ENCODE data around the gene CRYBB1.

CRYBB1 gene

DNA sequence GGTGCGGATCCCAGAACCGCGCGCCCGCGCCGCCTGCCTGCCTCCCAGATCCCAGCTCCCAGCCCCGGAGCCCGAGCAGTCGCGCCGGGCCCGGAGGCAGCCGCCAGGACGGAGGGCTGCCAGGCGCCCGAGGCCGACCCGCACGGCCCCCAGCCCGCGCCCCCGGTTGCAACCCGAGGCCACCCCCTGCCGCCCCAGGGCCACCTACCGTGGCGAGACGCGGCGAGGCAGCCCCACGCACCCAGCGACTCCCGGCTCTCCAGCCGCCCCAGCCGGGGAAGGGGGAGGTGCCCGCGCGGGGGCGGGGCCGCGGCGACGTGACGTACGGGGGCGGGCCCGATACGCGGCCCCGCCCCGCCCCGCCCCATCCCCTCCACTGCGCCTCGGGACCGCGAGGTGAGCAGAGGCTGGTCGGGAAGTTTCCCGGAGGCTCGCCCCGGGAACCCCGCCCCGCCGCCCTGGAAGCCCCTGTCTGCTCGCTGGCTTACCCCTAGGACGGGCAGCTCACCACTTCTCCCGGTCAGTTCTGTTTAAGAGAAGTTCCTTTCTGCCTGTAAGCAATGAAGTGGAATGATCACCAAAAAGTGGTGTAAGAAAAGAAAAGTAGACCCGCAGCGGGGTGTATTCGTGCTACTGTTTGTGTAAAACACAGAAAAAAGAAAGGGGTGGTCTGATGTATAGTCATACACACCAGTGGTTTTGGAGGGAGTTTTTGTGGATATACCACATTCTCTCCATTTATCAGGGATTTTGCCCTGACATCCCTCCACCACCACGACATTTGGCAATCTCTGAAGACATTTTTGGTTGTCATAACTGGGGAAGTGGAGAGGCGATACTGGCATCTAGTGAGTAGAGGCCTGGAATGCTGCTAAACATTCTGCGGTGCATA is 27.7 kb downstream of the CRYBB1 start, which contains the start of gene TPST2:
TSS of gene TPST2 (minus strand) at position 288 of the 892 bp plus-strand sequence. CDS start 48,502 bp downstream, outside the sequence.
- H3K36me3 ChIP-seq (ENCODE audit: control insufficient read depth, insufficient read depth, low read length), result no peaks in the 10 kb centered on the region

DNA sequence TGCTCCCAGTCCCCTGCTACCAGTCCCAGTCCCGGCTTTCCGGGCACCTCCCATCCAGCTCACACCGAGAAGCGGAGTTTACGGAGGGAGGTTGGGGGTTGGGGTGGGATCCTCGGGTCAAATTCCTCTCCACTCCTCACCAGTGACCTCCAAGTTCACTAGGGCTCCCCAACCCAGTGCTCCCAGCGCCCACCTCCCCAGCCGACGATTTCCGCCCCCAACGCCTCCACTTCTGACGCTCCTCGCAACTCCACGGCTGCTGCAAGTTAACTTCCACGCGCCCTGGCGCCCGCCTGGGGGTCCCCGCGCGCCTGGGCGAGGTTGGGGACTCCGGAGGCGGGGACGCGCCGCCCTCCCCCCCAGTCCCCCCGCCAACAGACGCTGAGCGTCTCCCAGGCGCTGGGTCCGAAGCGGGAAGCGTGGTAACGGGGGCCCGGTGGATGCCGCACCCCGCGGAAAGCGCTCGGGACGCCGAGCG is 28.4 kb downstream of the CRYBB1 start:
- Histone ChIP-seq H3K36me3 (ENCODE audit: control insufficient read depth, insufficient read depth, low read length) (no peaks in the 10 kb centered on the region), H3K4me3 (ENCODE audit: insufficient read depth, low read depth, low read length) (peak overlapping the region; percentile 53), H3K4me1 (ENCODE audit: control insufficient read depth, insufficient read depth, low read length) (no peaks in the 10 kb centered on the region), H3K27me3 (ENCODE audit: control insufficient read depth, insufficient read depth, low read length, poor library complexity, severe bottlenecking) (peaks cover 7% of the 10 kb centered on the region), H3K9me3 (ENCODE audit: control insufficient read depth, low read length) (no peaks in the 10 kb centered on the region), H3K27ac (ENCODE audit: insufficient read depth, low read depth, low read length, poor library complexity, severe bottlenecking) (no peak overlapping the region)
- WGBS, 2 experiments, result 0% methylated on average over 41 to 44 of the region's 44 CpGs

More for the DNA sequence above, 27.7 kb downstream of the CRYBB1 start, which contains the start of gene TPST2:
- WGBS, 2 experiments, result 7 to 8% methylated on average over 72 of the region's 72 CpGs
- Histone ChIP-seq H3K4me3 (ENCODE audit: insufficient read depth, low read depth, low read length) (peak within 1 kb of the TSS; percentile 53), H3K4me1 (ENCODE audit: control insufficient read depth, insufficient read depth, low read length) (no peaks in the 10 kb centered on the region), H3K27ac (ENCODE audit: insufficient read depth, low read depth, low read length, poor library complexity, severe bottlenecking) (no peak within 1 kb of the TSS), H3K9me3 (ENCODE audit: control insufficient read depth, low read length) (no peaks in the 10 kb centered on the region), H3K27me3 (ENCODE audit: control insufficient read depth, insufficient read depth, low read length, poor library complexity, severe bottlenecking) (peaks cover 7% of the 10 kb centered on the region)

DNA sequence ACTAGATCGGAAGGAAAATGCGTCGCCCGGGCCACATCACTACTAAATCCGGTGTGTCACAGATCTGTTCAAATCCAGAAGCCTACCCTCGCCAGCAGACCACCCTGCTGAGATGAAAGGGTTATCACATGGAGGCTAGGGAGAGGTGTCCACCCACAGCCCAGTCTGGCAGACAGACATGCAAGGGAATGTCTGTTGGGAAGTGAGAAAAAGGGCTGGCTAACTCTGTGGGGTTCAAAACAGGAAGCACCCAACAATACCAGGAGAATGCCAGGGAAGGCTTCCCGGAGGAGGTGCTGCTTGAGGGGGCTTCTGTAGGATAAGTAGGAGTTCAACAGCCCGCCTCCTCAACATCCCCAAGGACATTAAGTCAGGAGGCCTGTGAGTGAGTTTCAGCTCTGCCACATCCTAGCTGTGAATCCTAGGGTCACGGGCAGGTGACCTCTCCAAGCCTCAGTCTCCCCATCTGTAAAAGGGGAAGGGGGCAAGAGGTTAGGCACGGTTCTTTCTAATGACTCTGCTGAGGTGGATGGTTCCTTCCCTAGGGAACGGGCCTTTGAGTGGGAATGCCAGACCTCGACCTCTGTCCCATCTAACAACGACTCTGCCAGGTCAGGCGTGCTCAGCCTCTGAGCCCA is 29.0 kb downstream of the CRYBB1 start:
- Histone ChIP-seq H3K9me3 (ENCODE audit: control insufficient read depth, low read length) (no peaks in the 10 kb centered on the region), H3K4me3 (ENCODE audit: insufficient read depth, low read depth, low read length) (peak overlapping the region; percentile 53), H3K27ac (ENCODE audit: insufficient read depth, low read depth, low read length, poor library complexity, severe bottlenecking) (no peak overlapping the region), H3K4me1 (ENCODE audit: control insufficient read depth, insufficient read depth, low read length) (no peaks in the 10 kb centered on the region), H3K36me3 (ENCODE audit: control insufficient read depth, insufficient read depth, low read length) (no peaks in the 10 kb centered on the region), H3K27me3 (ENCODE audit: control insufficient read depth, insufficient read depth, low read length, poor library complexity, severe bottlenecking) (peaks cover 7% of the 10 kb centered on the region)
- 60 to 61% methylated on average over 14 of the region's 14 CpGs for WGBS, 2 experiments

DNA sequence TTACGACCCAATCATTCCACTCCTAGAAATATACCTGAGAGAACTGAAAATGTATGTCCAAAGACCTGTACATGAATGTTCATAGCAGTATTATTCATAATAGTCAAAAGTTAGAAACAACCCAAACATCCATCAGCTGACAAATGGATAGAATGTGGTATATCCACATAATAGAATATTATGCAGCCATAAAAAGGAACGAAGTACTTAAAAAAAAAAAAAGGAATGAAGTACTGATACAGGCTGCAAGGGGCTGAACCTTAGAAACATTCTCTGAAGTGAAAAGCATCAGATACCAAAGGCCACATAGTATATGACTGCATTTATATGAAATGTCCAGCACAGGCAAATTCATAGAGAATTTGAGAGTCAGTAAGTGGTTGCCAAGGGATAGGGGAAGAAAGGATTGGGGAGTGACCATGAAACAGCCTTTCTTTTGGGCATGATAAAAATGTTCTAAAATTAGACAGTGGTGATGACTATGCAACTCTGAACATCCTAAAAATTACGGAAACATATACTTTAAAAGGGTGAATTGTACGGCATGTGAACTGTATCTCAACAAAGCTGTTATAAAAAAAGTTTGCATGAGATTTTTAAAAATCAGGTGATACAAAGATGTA is 29.7 kb downstream of the CRYBB1 start:
- Histone ChIP-seq H3K36me3 (ENCODE audit: control insufficient read depth, insufficient read depth, low read length) (no peaks in the 10 kb centered on the region), H3K9me3 (ENCODE audit: control insufficient read depth, low read length) (no peaks in the 10 kb centered on the region), H3K27ac (ENCODE audit: insufficient read depth, low read depth, low read length, poor library complexity, severe bottlenecking) (no peak overlapping the region), H3K4me3 (ENCODE audit: insufficient read depth, low read depth, low read length) (no peak overlapping the region), H3K27me3 (ENCODE audit: control insufficient read depth, insufficient read depth, low read length, poor library complexity, severe bottlenecking) (peaks cover 7% of the 10 kb centered on the region), H3K4me1 (ENCODE audit: control insufficient read depth, insufficient read depth, low read length) (no peaks in the 10 kb centered on the region)
- 96 to 100% methylated on average over 2 to 3 of the region's 4 CpGs for WGBS, 2 experiments

DNA sequence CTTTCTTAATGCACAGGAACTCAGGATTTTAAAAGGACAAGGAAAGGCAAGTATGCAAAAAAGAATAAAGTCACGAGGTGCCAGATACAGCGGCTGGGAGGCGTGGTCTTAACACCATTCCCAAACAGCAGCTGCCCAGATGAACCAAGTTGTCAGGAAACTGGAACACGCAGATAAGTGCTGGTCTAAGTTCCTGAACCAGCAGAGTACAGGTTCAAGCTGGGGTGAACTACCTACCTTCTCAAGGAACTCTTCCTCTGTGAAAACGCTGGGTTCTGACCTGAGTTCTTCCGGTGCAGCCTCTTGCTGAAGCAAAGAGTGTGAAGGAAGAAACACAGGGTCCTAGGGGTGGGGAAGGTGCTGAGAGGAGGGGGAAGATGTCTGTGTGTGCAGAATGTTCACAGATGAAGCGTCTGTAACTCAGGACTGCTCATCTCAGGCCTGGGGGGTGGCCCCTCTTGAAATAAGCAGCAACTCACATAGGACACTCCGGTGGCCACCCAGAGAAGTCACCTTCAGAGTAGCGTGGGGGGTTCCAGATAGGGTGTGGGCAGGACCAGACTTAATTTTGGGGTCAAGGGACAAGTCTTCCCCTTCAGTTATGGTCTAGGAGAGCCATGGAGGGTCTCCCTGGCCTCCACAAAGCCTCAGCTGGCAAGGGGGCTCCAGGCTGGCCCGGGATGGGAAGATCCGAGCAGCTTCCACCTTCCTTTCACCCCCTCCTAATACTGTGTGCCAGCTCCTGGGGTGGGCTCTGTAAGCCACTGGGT is 31.1 kb downstream of the CRYBB1 start:
- H3K27ac ChIP-seq (ENCODE audit: insufficient read depth, low read depth, low read length, poor library complexity, severe bottlenecking), result no peak overlapping the region
- no peak overlapping the region for H3K4me3 ChIP-seq (ENCODE audit: insufficient read depth, low read depth, low read length)
- H3K27me3 ChIP-seq (ENCODE audit: control insufficient read depth, insufficient read depth, low read length, poor library complexity, severe bottlenecking), result peaks cover 7% of the 10 kb centered on the region
- no peaks in the 10 kb centered on the region for H3K36me3 ChIP-seq (ENCODE audit: control insufficient read depth, insufficient read depth, low read length)
- 91 to 93% methylated on average over 11 of the region's 11 CpGs for WGBS, 2 experiments
- no peaks in the 10 kb centered on the region for H3K4me1 ChIP-seq (ENCODE audit: control insufficient read depth, insufficient read depth, low read length)
- no peaks in the 10 kb centered on the region for H3K9me3 ChIP-seq (ENCODE audit: control insufficient read depth, low read length)

DNA sequence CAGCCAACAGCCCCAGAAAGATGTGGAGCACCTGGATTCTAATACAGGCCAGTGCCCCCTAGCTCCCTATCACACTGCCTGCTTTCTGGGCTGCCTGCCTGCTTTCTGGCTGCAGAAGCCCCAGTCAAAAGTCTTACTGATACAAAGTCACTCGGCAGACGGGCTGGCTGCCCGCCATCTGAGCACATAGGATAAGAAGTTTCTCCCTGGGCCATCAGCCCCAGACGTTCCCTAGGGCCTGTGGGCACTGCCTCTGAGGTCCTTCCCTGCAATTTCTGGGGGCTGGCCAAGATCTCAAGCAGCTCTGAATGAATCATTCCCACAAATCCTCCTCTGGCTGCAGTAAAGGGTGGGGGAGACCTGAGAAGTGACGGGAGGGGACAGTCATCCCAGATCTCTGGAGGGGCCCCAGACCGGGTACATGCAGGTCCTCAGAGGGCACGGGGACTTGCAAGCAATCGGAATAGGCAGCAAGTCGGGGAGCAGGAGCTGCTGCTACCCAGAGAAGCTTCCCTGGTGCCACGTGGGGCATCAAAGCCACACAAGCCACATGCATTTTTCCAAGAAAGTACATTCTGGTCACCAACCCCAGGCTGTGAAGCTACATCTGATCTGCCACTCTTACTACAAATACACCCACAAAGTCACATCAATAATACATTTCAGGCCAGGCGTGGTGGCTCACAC is 32.6 kb downstream of the CRYBB1 start:
- 81 to 87% methylated on average over 11 of the region's 11 CpGs for WGBS, 2 experiments
- no peak overlapping the region for H3K27ac ChIP-seq (ENCODE audit: insufficient read depth, low read depth, low read length, poor library complexity, severe bottlenecking)
- H3K4me1 ChIP-seq (ENCODE audit: control insufficient read depth, insufficient read depth, low read length), result no peaks in the 10 kb centered on the region
- H3K36me3 ChIP-seq (ENCODE audit: control insufficient read depth, insufficient read depth, low read length), result no peaks in the 10 kb centered on the region
- H3K4me3 ChIP-seq (ENCODE audit: insufficient read depth, low read depth, low read length), result no peak overlapping the region
- H3K9me3 ChIP-seq (ENCODE audit: control insufficient read depth, low read length), result no peaks in the 10 kb centered on the region
- peaks cover under 1% of the 10 kb centered on the region for H3K27me3 ChIP-seq (ENCODE audit: control insufficient read depth, insufficient read depth, low read length, poor library complexity, severe bottlenecking)

DNA sequence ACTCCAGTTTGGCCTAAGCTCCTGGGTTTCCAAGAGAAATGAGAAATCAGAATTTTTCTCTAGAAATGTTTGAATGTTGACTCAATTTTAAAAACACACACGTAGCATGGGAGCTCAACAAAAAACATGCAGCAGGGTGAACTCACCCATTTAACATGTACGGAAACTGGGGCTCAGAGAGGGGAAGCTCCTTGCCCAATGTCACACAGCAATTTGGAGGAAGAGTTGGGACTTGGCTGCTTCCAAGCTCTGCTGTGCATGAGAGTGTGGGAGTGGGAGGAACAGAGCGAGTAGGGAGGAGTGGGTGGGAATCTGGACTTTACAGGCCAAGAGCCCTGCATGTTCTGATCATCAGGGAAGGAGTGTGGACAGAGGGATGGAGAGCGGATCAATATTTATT is 33.8 kb downstream of the CRYBB1 start:
- 65 to 68% methylated on average over 3 to 4 of the region's 4 CpGs for WGBS, 2 experiments
- H3K4me3 ChIP-seq (ENCODE audit: insufficient read depth, low read depth, low read length), result no peak overlapping the region
- no peaks in the 10 kb centered on the region for H3K27me3 ChIP-seq (ENCODE audit: control insufficient read depth, insufficient read depth, low read length, poor library complexity, severe bottlenecking)
- H3K4me1 ChIP-seq (ENCODE audit: control insufficient read depth, insufficient read depth, low read length), result no peaks in the 10 kb centered on the region
- H3K9me3 ChIP-seq (ENCODE audit: control insufficient read depth, low read length), result no peaks in the 10 kb centered on the region
- H3K27ac ChIP-seq (ENCODE audit: insufficient read depth, low read depth, low read length, poor library complexity, severe bottlenecking), result no peak overlapping the region
- no peaks in the 10 kb centered on the region for H3K36me3 ChIP-seq (ENCODE audit: control insufficient read depth, insufficient read depth, low read length)

DNA sequence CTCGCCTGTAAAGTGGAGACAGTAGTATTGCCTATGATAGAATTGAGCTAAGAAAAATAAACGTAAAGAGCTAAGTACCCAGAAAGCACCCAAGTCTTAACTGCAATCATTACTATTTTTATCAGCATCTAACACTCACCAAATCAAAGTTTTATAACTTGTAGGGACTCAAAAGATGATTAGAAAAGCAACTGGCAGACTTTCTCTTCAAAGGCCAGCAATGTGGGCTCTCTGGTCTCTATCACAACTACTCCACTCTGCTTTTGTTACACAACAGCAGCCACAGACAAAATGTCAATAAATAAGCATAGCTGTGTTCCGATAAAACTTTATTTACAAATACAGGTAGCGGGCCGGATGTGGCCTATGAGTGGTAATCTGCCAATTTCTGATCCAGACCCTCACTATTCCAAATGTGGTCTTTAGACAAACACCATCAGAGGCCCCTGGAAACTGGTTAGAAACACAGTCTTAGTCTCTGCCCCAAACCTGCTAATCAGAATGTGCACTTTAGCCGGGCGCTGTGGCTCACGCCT is 36.1 kb downstream of the CRYBB1 start:
- no peaks in the 10 kb centered on the region for H3K9me3 ChIP-seq (ENCODE audit: control insufficient read depth, low read length)
- no peaks in the 10 kb centered on the region for H3K4me1 ChIP-seq (ENCODE audit: control insufficient read depth, insufficient read depth, low read length)
- no peak overlapping the region for H3K4me3 ChIP-seq (ENCODE audit: insufficient read depth, low read depth, low read length)
- no peak overlapping the region for H3K27ac ChIP-seq (ENCODE audit: insufficient read depth, low read depth, low read length, poor library complexity, severe bottlenecking)
- WGBS, 2 experiments, result 94 to 95% methylated on average over 8 of the region's 8 CpGs
- H3K36me3 ChIP-seq (ENCODE audit: control insufficient read depth, insufficient read depth, low read length), result no peaks in the 10 kb centered on the region
- H3K27me3 ChIP-seq (ENCODE audit: control insufficient read depth, insufficient read depth, low read length, poor library complexity, severe bottlenecking), result no peaks in the 10 kb centered on the region

DNA sequence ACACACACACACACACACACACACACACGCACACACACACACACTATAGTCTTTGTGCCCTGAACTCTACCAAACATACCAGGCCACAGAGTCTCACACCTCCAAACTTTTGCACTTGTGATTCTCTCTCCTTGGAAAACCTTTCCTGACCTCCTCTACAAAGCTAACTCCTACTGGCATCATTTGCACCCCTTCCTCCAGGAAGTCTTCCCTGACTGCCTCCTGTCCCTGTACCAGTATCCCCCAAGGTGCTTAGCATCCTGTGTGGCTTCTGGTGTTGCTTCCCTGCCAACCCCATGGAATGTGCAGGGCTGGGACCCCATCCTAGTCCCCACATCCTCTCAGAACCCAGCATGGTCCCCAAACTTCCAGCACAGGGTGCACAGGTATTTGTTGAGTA is 36.8 kb downstream of the CRYBB1 start:
- Histone ChIP-seq H3K27ac (ENCODE audit: insufficient read depth, low read depth, low read length, poor library complexity, severe bottlenecking) (no peak overlapping the region), H3K4me3 (ENCODE audit: insufficient read depth, low read depth, low read length) (no peak overlapping the region), H3K9me3 (ENCODE audit: control insufficient read depth, low read length) (no peaks in the 10 kb centered on the region), H3K36me3 (ENCODE audit: control insufficient read depth, insufficient read depth, low read length) (no peaks in the 10 kb centered on the region), H3K4me1 (ENCODE audit: control insufficient read depth, insufficient read depth, low read length) (no peaks in the 10 kb centered on the region), H3K27me3 (ENCODE audit: control insufficient read depth, insufficient read depth, low read length, poor library complexity, severe bottlenecking) (no peaks in the 10 kb centered on the region)
- WGBS, 2 experiments, result 46 to 71% methylated on average over 1 of the region's 1 CpG

Measured in ectodermal cell (in vitro differentiated cells).